ENCODE results near the gene SLC9A7.

DNA sequence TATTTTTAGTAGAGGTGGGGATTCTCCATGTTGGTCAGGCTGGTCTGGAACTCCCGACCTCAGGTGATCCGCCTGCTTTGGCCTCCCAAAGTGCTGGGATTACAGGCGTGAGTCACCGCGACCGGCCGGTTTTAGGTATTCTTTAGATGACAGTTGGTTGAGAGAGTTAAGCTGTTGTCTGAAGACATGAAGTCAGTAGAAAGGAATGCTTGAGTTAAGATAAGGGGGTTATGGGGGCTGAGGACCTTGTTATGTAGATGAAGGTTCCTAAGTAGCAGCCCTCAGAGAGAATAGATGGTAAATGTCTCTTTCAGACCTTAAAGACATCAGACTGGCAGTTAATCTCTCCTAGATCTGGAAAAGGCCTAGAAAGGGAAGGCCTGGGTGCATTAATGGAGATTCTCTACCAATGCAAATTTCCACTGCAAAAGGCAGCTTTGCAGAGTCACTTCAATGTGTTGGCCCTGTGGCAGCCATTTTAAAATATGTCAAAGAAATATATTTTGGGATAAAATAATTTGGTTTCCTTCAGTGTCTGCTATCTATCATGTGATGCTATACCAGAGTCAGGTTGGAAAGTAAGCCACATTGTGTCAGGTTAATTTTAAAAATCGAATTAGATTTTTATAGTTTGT lies 207.3 kb downstream of the SLC9A7 start:
- TF ChIP-seq, protein P1, sequence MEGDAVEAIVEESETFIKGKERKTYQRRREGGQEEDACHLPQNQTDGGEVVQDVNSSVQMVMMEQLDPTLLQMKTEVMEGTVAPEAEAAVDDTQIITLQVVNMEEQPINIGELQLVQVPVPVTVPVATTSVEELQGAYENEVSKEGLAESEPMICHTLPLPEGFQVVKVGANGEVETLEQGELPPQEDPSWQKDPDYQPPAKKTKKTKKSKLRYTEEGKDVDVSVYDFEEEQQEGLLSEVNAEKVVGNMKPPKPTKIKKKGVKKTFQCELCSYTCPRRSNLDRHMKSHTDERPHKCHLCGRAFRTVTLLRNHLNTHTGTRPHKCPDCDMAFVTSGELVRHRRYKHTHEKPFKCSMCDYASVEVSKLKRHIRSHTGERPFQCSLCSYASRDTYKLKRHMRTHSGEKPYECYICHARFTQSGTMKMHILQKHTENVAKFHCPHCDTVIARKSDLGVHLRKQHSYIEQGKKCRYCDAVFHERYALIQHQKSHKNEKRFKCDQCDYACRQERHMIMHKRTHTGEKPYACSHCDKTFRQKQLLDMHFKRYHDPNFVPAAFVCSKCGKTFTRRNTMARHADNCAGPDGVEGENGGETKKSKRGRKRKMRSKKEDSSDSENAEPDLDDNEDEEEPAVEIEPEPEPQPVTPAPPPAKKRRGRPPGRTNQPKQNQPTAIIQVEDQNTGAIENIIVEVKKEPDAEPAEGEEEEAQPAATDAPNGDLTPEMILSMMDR (conservative IDR thresholded peaks at IDR 0.05 in 1 of 2, IDR thresholded peaks at IDR 0.05 in 1 of 2; ENCODE audit: low read depth in 1 of 2, low read length in 2 of 2), result no peak
- TF ChIP-seq EZH2 (IDR thresholded peaks at IDR 0.05; ENCODE audit: low read length, missing control alignments), result no peak
